Activated T-cell treated with anti-CD3 and anti-CD28 coated beads, Interleukin-2, amount 50 U/mL, for 4 hours (primary cell): ENCODE results near the gene TRDMT1. TPM values are rescaled to one million over a fixed set of nuclear protein-coding genes. Genes with fewer than 3 reads are reported as not detected.
"Not testable (repeated sequence)": the region's sequence is repeated elsewhere in the genome, so short reads cannot be mapped to it uniquely, and the experiment has no call there.

Experiments
- ATAC-seq, 2 donors: fragments of 200-7000 bp; cut with Tn5 transposase; one replicate each; pipeline ENCODE4 v1.10.0; 2021
- DNase-seq: peaks from one replicate; pipeline ENCODE4 v3.0.0-alpha.2; 2020
- H3K27me3 Mint-ChIP-seq: one replicate; pipeline ENCODE4 v1.8.0; 2021; ENCODE audit warnings: low read depth, mixed read lengths
- H3K36me3 Mint-ChIP-seq: one replicate; pipeline ENCODE4 v1.8.0; 2022; ENCODE audit warnings: mixed read lengths; ENCODE audit not compliant: insufficient read depth
- H3K4me1 Mint-ChIP-seq: one replicate; pipeline ENCODE4 v1.8.0; 2021; ENCODE audit warnings: low read depth, mixed read lengths
- H3K4me3 Mint-ChIP-seq: one replicate; pipeline ENCODE4 v1.8.0; 2021; ENCODE audit warnings: mild to moderate bottlenecking, moderate library complexity, mixed read lengths
- H3K9me3 Mint-ChIP-seq: one replicate; pipeline ENCODE4 v1.8.0; 2021; ENCODE audit warnings: mixed read lengths
- total RNA-seq, 3 donors: library from RNA; stranded (reverse); gene quantifications; one replicate each; pipeline ENCODE4 v1.2.1, GENCODE V29; 2021

The TRDMT1 gene
- total RNA-seq, 3 donors from 2014 or later: 9.1 to 12.1 (median 10.9) TPM

GRCh38 chr10:17129741-17130140 is 71.7 kb downstream of the TRDMT1 start, which contains the start of gene CUBN:
Gene CUBN, minus strand, starts transcription at chr10:17129811. Its CDS starts 46 bp downstream, at chr10:17129765.
- H3K27me3 Mint-ChIP-seq: no peaks in the 10 kb centered on the region
- no peak for ATAC-seq
- H3K9me3 Mint-ChIP-seq: no peaks in the 10 kb centered on the region
- DNase-seq: no peak
- no peaks in the 10 kb centered on the region for H3K4me1 Mint-ChIP-seq
- H3K4me3 Mint-ChIP-seq: no peak within 1 kb of the TSS
- H3K36me3 Mint-ChIP-seq: peaks cover 13% of the 10 kb centered on the region

GRCh38 chr10:17128261-17128660 is 73.2 kb downstream of the TRDMT1 start:
- Mint-ChIP-seq H3K9me3 (no peaks in the 10 kb centered on the region), H3K27me3 (no peaks in the 10 kb centered on the region), H3K4me1 (no peaks in the 10 kb centered on the region), H3K36me3 (peaks cover 13% of the 10 kb centered on the region), H3K4me3 (no peak overlapping the region)
- no peak for ATAC-seq
- DNase-seq: no peak

GRCh38 chr10:17126327-17126726 is 75.1 kb downstream of the TRDMT1 start:
- Mint-ChIP-seq H3K4me1 (no peaks in the 10 kb centered on the region), H3K27me3 (no peaks in the 10 kb centered on the region), H3K4me3 (no peak overlapping the region), H3K9me3 (no peaks in the 10 kb centered on the region), H3K36me3 (peaks cover 21% of the 10 kb centered on the region)
- no peak for DNase-seq
- no peak for ATAC-seq

DNA sequence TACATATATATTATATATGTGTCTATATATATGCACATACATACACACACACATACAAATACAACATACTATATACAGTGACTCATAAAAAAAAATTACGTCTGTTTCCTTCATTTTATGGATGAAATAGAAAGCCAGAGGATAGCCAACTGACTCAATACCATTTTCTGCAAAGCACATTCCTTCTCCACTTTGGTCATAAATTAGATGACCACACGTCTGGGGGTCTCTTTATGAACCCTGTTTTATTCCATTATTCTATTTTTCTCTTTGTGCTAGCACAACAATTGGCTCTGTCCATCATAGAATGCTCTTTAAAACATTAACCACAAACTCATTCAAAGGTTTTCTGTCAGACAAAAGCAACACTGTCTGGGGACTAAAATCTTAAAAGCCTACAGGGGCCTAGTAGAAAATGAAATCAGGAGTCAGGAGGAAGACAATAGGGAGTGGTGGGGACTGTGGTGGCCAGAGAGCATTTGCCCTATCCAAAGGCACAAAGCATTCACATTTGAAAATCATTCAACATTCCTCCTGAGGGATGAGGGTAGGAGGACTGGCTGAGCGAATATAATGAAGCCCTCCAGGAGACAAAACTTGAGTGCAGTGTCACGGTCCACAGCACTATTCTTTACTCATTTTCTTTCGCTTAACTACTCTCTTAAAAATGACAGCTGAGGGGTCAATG is 76.1 kb downstream of the TRDMT1 start:
- H3K36me3 Mint-ChIP-seq: peaks cover 30% of the 10 kb centered on the region
- ATAC-seq (no peak), DNase-seq (no peak)
- H3K9me3 Mint-ChIP-seq: no peaks in the 10 kb centered on the region
- H3K4me3 Mint-ChIP-seq: no peak overlapping the region
- no peaks in the 10 kb centered on the region for H3K4me1 Mint-ChIP-seq
- no peaks in the 10 kb centered on the region for H3K27me3 Mint-ChIP-seq

GRCh38 chr10:17123961-17124360 is 77.5 kb downstream of the TRDMT1 start:
- DNase-seq (no peak), ATAC-seq (no peak)
- H3K27me3 Mint-ChIP-seq: no peaks in the 10 kb centered on the region
- H3K36me3 Mint-ChIP-seq: peaks cover 36% of the 10 kb centered on the region
- H3K9me3 Mint-ChIP-seq: no peaks in the 10 kb centered on the region
- H3K4me1 Mint-ChIP-seq: no peaks in the 10 kb centered on the region
- H3K4me3 Mint-ChIP-seq: no peak overlapping the region

DNA sequence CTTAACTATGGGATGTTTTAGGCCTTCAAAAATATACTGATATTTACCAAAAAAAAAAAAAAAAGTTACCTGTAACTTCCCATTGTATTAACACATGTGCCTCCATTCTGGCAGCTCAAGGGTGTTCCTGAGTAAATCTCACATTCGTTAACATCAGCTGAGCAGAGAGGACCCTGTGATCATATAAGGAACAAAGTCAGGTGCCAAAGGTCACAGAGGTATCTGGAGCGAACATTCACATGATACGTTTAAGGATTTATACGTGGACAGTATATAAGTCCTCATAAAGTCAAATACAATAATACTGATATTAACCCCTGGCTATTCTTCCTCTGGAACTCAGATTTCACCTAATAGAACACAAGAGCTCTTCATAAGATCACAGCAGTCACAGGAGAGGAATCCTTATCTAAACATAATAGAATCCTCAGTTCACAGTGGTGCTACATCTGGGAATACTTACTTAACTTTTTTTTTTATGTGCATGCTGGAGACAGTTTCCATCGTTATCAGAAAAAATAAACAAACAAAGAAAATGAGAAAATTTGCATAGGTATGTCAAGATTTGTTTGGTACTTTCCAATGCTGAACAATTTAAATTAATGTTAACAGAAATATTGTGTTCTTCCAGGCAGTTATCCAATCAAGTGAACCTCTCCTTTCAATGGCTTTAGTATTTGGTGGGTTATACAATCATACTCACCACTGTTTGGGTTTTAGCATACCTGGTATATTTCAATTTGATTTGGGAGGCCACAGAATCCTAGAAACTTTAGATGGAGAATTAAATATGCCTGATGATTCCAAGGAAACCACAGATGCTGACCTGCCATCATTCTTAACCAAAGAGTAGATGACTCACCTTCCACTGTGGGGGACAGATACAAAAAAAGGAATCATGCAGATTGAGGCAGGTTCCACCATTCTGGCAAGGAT is 78.5 kb downstream of the TRDMT1 start:
- Mint-ChIP-seq H3K9me3 (no peaks in the 10 kb centered on the region), H3K36me3 (peaks cover 41% of the 10 kb centered on the region), H3K27me3 (no peaks in the 10 kb centered on the region), H3K4me3 (no peak overlapping the region), H3K4me1 (no peaks in the 10 kb centered on the region)
- DNase-seq: no peak
- no peak for ATAC-seq

GRCh38 chr10:17122052-17122451 is 79.4 kb downstream of the TRDMT1 start:
- Mint-ChIP-seq H3K4me3 (no peak overlapping the region), H3K9me3 (no peaks in the 10 kb centered on the region), H3K27me3 (no peaks in the 10 kb centered on the region), H3K36me3 (peaks cover 44% of the 10 kb centered on the region), H3K4me1 (no peaks in the 10 kb centered on the region)
- ATAC-seq (no peak), DNase-seq (no peak)

GRCh38 chr10:17120694-17121093 is 80.8 kb downstream of the TRDMT1 start:
- H3K9me3 Mint-ChIP-seq: no peaks in the 10 kb centered on the region
- no peaks in the 10 kb centered on the region for H3K27me3 Mint-ChIP-seq
- H3K4me1 Mint-ChIP-seq: no peaks in the 10 kb centered on the region
- H3K36me3 Mint-ChIP-seq: peaks cover 47% of the 10 kb centered on the region
- ATAC-seq: no peak
- no peak overlapping the region for H3K4me3 Mint-ChIP-seq
- no peak for DNase-seq

GRCh38 chr10:17119845-17120244 is 81.6 kb downstream of the TRDMT1 start:
- H3K36me3 Mint-ChIP-seq: peaks cover 50% of the 10 kb centered on the region
- H3K27me3 Mint-ChIP-seq: no peaks in the 10 kb centered on the region
- H3K9me3 Mint-ChIP-seq: no peaks in the 10 kb centered on the region

GRCh38 chr10:17116193-17116592 is 85.3 kb downstream of the TRDMT1 start:
- Mint-ChIP-seq H3K27me3 (no peaks in the 10 kb centered on the region), H3K4me3 (no peak overlapping the region), H3K9me3 (no peaks in the 10 kb centered on the region), H3K36me3 (peaks cover 48% of the 10 kb centered on the region), H3K4me1 (peaks cover 6% of the 10 kb centered on the region)
- DNase-seq: no peak
- ATAC-seq: no peak

More at GRCh38 chr10:17119845-17120244, 81.6 kb downstream of the TRDMT1 start:
- peaks cover 6% of the 10 kb centered on the region for H3K4me1 Mint-ChIP-seq
- no peak for ATAC-seq
- H3K4me3 Mint-ChIP-seq: no peak overlapping the region
- DNase-seq: no peak

GRCh38 chr10:17115683-17116082 is 85.8 kb downstream of the TRDMT1 start:
- Mint-ChIP-seq H3K4me3 (no peak overlapping the region), H3K9me3 (no peaks in the 10 kb centered on the region), H3K36me3 (peaks cover 43% of the 10 kb centered on the region), H3K27me3 (no peaks in the 10 kb centered on the region), H3K4me1 (peaks cover 6% of the 10 kb centered on the region)
- DNase-seq (no peak), ATAC-seq (no peak)

GRCh38 chr10:17114878-17115444 is 86.5 kb downstream of the TRDMT1 start:
- H3K27me3 Mint-ChIP-seq, H3K4me1 Mint-ChIP-seq, DNase-seq, H3K4me3 Mint-ChIP-seq, H3K9me3 Mint-ChIP-seq, ATAC-seq: not testable (repeated sequence)
- peaks cover 37% of the 10 kb centered on the region for H3K36me3 Mint-ChIP-seq

DNA sequence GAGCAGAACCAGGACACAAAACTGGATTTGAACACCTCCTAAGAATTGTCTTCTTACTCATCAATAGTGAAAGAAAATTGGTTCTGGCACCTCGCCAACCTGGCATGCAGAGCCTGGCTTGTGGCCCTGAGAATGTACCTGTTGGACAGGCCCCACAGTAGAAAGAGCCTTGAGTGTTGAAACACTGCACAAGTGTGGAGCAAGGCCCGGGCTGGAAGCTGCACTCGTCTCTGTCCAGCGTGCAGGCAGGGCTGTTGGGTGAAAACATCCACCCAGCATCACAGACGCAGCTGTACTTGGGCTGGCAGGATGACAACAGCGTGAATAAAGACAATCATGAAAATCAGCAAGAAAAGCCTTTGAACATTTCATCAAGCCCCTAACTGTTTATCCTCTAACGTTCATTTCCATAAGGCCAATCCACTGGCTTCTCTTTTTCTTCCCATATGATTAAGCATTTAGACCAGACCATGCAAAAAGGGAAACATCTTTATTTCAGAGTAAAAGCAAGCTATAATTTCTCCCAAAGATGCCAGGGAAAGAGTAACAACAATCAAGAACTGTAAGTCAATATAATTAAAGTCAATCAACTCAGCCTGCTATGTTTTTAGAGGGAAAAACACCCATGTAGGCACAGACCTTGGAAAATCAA is 87.5 kb downstream of the TRDMT1 start:
- DNase-seq (no peak), ATAC-seq (no peak)
- no peaks in the 10 kb centered on the region for H3K9me3 Mint-ChIP-seq
- peaks cover 39% of the 10 kb centered on the region for H3K36me3 Mint-ChIP-seq
- H3K27me3 Mint-ChIP-seq: no peaks in the 10 kb centered on the region
- no peak overlapping the region for H3K4me3 Mint-ChIP-seq
- H3K4me1 Mint-ChIP-seq: peaks cover 9% of the 10 kb centered on the region

DNA sequence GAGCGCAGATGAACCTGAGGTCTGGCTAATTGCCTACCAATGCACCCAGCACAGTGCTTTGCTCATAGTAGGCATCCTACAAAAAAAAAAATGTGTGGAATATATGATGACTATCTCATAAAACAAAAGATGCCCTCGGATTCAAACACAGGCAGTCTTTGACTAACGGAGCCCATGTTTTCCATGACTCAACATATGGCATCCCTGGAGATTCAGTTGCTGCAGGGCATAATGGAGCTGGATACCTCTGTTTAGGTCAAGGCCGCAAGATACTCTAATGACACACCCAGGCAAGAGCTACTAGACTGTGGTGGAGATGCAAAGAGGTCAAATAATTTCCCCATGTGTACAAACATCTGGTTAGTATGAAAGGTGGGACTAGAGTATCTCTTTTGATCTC is 88.1 kb downstream of the TRDMT1 start:
- peaks cover 9% of the 10 kb centered on the region for H3K4me1 Mint-ChIP-seq
- no peak overlapping the region for H3K4me3 Mint-ChIP-seq
- no peaks in the 10 kb centered on the region for H3K9me3 Mint-ChIP-seq
- DNase-seq (no peak), ATAC-seq (no peak)
- H3K36me3 Mint-ChIP-seq: peaks cover 41% of the 10 kb centered on the region
- H3K27me3 Mint-ChIP-seq: no peaks in the 10 kb centered on the region
